ENCODE results near the gene UQCRH. TPM values are rescaled to one million over a fixed set of nuclear protein-coding genes. Genes with fewer than 3 reads are reported as not detected.
"Not testable (repeated sequence)": the region's sequence is repeated elsewhere in the genome, so short reads cannot be mapped to it uniquely, and the experiment has no call there.

UQCRH gene
- polyA plus RNA-seq, 4 donors = 294 to 1,100 (median 915) TPM

GRCh38 chr1:46319301-46319700 lies 15.8 kb downstream of the UQCRH start:
- H3K9me3 ChIP-seq (ENCODE audit: control insufficient read depth in 2 of 2, insufficient read depth in 1 of 2, low read depth in 1 of 2, low read length in 1 of 2); H3K4me3 ChIP-seq (ENCODE audit: low read depth in 1 of 3, low read length in 3 of 3); FAIRE-seq; H3K27ac ChIP-seq (ENCODE audit: low read depth in 1 of 3, low read length in 2 of 3); DNase-seq; H3K27me3 ChIP-seq (ENCODE audit: control insufficient read depth in 3 of 3, insufficient read depth in 3 of 3, low read length in 3 of 3); H3K4me1 ChIP-seq (ENCODE audit: control insufficient read depth in 3 of 3, insufficient read depth in 2 of 3, low read depth in 1 of 3, low read length in 2 of 3): not testable (repeated sequence)
- H3K36me3 ChIP-seq (ENCODE audit: control insufficient read depth in 3 of 3, insufficient read depth in 2 of 3, low read depth in 1 of 3, low read length in 3 of 3) = peaks cover 4 to 20% (median 9%) of the 10 kb centered on the region in 3 donors
- 89 to 95% (median 94%) methylated on average over 6 of the region's 6 CpGs for WGBS, 3 donors

GRCh38 chr1:46319960-46320914 lies 16.7 kb downstream of the UQCRH start:
- WGBS, 3 donors = 77 to 96% (median 94%) methylated on average over 8 to 12 of the region's 13 CpGs
- H3K36me3 ChIP-seq (ENCODE audit: control insufficient read depth in 3 of 3, insufficient read depth in 2 of 3, low read depth in 1 of 3, low read length in 3 of 3) = peaks cover 2 to 14% (median 6%) of the 10 kb centered on the region in 3 donors
- not testable (repeated sequence) for H3K9me3 ChIP-seq (ENCODE audit: control insufficient read depth in 2 of 2, insufficient read depth in 1 of 2, low read depth in 1 of 2, low read length in 1 of 2); H3K27me3 ChIP-seq (ENCODE audit: control insufficient read depth in 3 of 3, insufficient read depth in 3 of 3, low read length in 3 of 3); H3K27ac ChIP-seq (ENCODE audit: low read depth in 1 of 3, low read length in 2 of 3); H3K4me1 ChIP-seq (ENCODE audit: control insufficient read depth in 3 of 3, insufficient read depth in 2 of 3, low read depth in 1 of 3, low read length in 2 of 3); DNase-seq; FAIRE-seq; H3K4me3 ChIP-seq (ENCODE audit: low read depth in 1 of 3, low read length in 3 of 3)

GRCh38 chr1:46322191-46322590 lies 18.7 kb downstream of the UQCRH start:
- FAIRE-seq; H3K4me1 ChIP-seq (ENCODE audit: control insufficient read depth in 3 of 3, insufficient read depth in 2 of 3, low read depth in 1 of 3, low read length in 2 of 3); H3K27ac ChIP-seq (ENCODE audit: low read depth in 1 of 3, low read length in 2 of 3); H3K4me3 ChIP-seq (ENCODE audit: low read depth in 1 of 3, low read length in 3 of 3); H3K27me3 ChIP-seq (ENCODE audit: control insufficient read depth in 3 of 3, insufficient read depth in 3 of 3, low read length in 3 of 3); H3K36me3 ChIP-seq (ENCODE audit: control insufficient read depth in 3 of 3, insufficient read depth in 2 of 3, low read depth in 1 of 3, low read length in 3 of 3); H3K9me3 ChIP-seq (ENCODE audit: control insufficient read depth in 2 of 2, insufficient read depth in 1 of 2, low read depth in 1 of 2, low read length in 1 of 2); DNase-seq: not testable (repeated sequence)
- 92 to 99% (median 96%) methylated on average over 6 of the region's 6 CpGs for WGBS, 3 donors

DNA sequence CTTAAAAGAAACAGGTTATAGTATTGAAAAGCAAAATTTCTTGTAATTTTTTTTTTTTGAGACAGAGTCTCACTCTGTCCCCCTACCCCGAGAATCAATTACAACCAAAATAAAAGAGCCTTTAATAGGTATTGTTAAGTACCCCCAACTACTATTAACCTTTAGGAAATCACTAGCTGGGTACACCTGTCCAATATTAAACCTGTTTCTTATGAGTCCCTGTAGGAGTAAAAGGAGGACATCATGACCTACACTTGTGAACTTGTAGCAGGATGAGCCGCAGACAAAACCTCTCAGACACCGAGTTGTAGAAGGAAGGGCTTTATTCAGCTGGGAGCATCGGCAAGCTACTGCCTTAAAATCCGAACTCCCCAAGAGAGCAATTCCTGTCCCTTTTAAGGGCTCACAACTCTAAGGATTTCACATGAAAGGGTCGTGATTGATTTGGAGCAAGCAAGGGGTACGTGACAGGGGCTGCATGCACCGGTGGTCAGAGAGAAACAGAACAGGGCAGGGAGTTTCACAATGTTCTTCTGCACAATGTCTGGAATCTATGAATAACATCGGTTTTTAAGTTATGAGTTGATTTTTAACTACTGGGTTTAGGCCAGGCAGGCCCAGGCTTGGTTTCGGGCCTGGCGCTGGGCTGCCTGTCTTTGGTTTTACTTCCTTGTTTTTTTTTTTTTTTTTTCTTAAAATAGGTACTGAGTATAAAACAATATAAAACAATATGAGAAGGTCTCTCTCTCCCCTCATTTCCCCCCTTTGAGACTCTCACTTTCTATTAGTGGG lies 22.0 kb downstream of the UQCRH start:
- not testable (repeated sequence) for DNase-seq; H3K9me3 ChIP-seq (ENCODE audit: control insufficient read depth in 2 of 2, insufficient read depth in 1 of 2, low read depth in 1 of 2, low read length in 1 of 2); H3K36me3 ChIP-seq (ENCODE audit: control insufficient read depth in 3 of 3, insufficient read depth in 2 of 3, low read depth in 1 of 3, low read length in 3 of 3); H3K4me3 ChIP-seq (ENCODE audit: low read depth in 1 of 3, low read length in 3 of 3); H3K4me1 ChIP-seq (ENCODE audit: control insufficient read depth in 3 of 3, insufficient read depth in 2 of 3, low read depth in 1 of 3, low read length in 2 of 3); FAIRE-seq; H3K27me3 ChIP-seq (ENCODE audit: control insufficient read depth in 3 of 3, insufficient read depth in 3 of 3, low read length in 3 of 3)
- WGBS, 3 donors = 85 to 92% (median 90%) methylated on average over 11 of the region's 11 CpGs
- peak overlapping the region in 1 of 3 donors; percentile 20 for H3K27ac ChIP-seq (ENCODE audit: low read depth in 1 of 3, low read length in 2 of 3)

GRCh38 chr1:46328182-46328581 lies 24.7 kb downstream of the UQCRH start:
- FAIRE-seq; H3K4me3 ChIP-seq (ENCODE audit: low read depth in 1 of 3, low read length in 3 of 3); H3K27ac ChIP-seq (ENCODE audit: low read depth in 1 of 3, low read length in 2 of 3); H3K27me3 ChIP-seq (ENCODE audit: control insufficient read depth in 3 of 3, insufficient read depth in 3 of 3, low read length in 3 of 3); DNase-seq; H3K4me1 ChIP-seq (ENCODE audit: control insufficient read depth in 3 of 3, insufficient read depth in 2 of 3, low read depth in 1 of 3, low read length in 2 of 3); H3K36me3 ChIP-seq (ENCODE audit: control insufficient read depth in 3 of 3, insufficient read depth in 2 of 3, low read depth in 1 of 3, low read length in 3 of 3); H3K9me3 ChIP-seq (ENCODE audit: control insufficient read depth in 2 of 2, insufficient read depth in 1 of 2, low read depth in 1 of 2, low read length in 1 of 2): not testable (repeated sequence)
- 92 to 95% (median 92%) methylated on average over 7 of the region's 7 CpGs for WGBS, 3 donors

GRCh38 chr1:46329807-46330206 lies 26.3 kb downstream of the UQCRH start:
- not testable (repeated sequence) for H3K9me3 ChIP-seq (ENCODE audit: control insufficient read depth in 2 of 2, insufficient read depth in 1 of 2, low read depth in 1 of 2, low read length in 1 of 2); H3K27me3 ChIP-seq (ENCODE audit: control insufficient read depth in 3 of 3, insufficient read depth in 3 of 3, low read length in 3 of 3); H3K4me3 ChIP-seq (ENCODE audit: low read depth in 1 of 3, low read length in 3 of 3); FAIRE-seq; H3K36me3 ChIP-seq (ENCODE audit: control insufficient read depth in 3 of 3, insufficient read depth in 2 of 3, low read depth in 1 of 3, low read length in 3 of 3); DNase-seq; H3K27ac ChIP-seq (ENCODE audit: low read depth in 1 of 3, low read length in 2 of 3); H3K4me1 ChIP-seq (ENCODE audit: control insufficient read depth in 3 of 3, insufficient read depth in 2 of 3, low read depth in 1 of 3, low read length in 2 of 3)
- 65 to 80% (median 74%) methylated on average over 4 to 5 of the region's 7 CpGs for WGBS, 3 donors

DNA sequence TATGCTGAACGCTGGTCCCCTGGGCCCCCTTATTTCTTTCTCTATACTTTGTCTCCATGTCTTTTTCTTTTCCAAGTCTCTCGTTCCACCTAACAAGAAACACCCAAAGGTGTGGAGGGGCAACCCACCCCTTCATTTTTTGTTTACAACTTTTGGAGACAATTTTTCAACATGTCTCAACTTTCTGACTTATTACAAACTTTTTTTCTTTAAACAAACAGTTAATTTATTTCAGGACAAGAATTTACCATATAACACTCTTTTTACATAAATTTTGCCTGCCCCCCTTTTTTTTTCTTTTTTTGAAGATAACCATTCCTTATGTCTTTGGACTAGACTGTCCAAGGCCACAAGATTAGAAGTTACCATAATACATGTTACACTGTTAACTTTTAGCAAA lies 26.9 kb downstream of the UQCRH start:
- 88 to 96% (median 93%) methylated on average over 2 of the region's 2 CpGs for WGBS, 3 donors
- not testable (repeated sequence) for H3K4me3 ChIP-seq (ENCODE audit: low read depth in 1 of 3, low read length in 3 of 3); DNase-seq; H3K27me3 ChIP-seq (ENCODE audit: control insufficient read depth in 3 of 3, insufficient read depth in 3 of 3, low read length in 3 of 3); H3K36me3 ChIP-seq (ENCODE audit: control insufficient read depth in 3 of 3, insufficient read depth in 2 of 3, low read depth in 1 of 3, low read length in 3 of 3); H3K27ac ChIP-seq (ENCODE audit: low read depth in 1 of 3, low read length in 2 of 3); H3K9me3 ChIP-seq (ENCODE audit: control insufficient read depth in 2 of 2, insufficient read depth in 1 of 2, low read depth in 1 of 2, low read length in 1 of 2); FAIRE-seq; H3K4me1 ChIP-seq (ENCODE audit: control insufficient read depth in 3 of 3, insufficient read depth in 2 of 3, low read depth in 1 of 3, low read length in 2 of 3)

GRCh38 chr1:46331786-46332540 lies 28.5 kb downstream of the UQCRH start:
- WGBS, 3 donors = 79 to 87% (median 83%) methylated on average over 24 of the region's 24 CpGs
- not testable (repeated sequence) for FAIRE-seq
- peak overlapping the region in 1 of 3 donors; percentile 77 for H3K27ac ChIP-seq (ENCODE audit: low read depth in 1 of 3, low read length in 2 of 3)

More at GRCh38 chr1:46331786-46332540, 28.5 kb downstream of the UQCRH start:
- DNase-seq; H3K36me3 ChIP-seq (ENCODE audit: control insufficient read depth in 3 of 3, insufficient read depth in 2 of 3, low read depth in 1 of 3, low read length in 3 of 3); H3K4me1 ChIP-seq (ENCODE audit: control insufficient read depth in 3 of 3, insufficient read depth in 2 of 3, low read depth in 1 of 3, low read length in 2 of 3); H3K4me3 ChIP-seq (ENCODE audit: low read depth in 1 of 3, low read length in 3 of 3); H3K27me3 ChIP-seq (ENCODE audit: control insufficient read depth in 3 of 3, insufficient read depth in 3 of 3, low read length in 3 of 3); H3K9me3 ChIP-seq (ENCODE audit: control insufficient read depth in 2 of 2, insufficient read depth in 1 of 2, low read depth in 1 of 2, low read length in 1 of 2): not testable (repeated sequence)
